Ascending aorta (tissue), 2 donors: ENCODE data around the gene P3H3. TPM values are rescaled to one million over a fixed set of nuclear protein-coding genes. Genes with fewer than 3 reads are reported as not detected.

Experiments used
- DNase-seq, 2 donors: peaks; one replicate each; pipeline ENCODE4 v3.0.0-alpha.2; 2019; ENCODE audit warnings: low spot score in 2 of 2
- H3K27ac ChIP-seq, 2 donors: fragments of 200-600 bp; sonication (generic); one replicate each; pipeline ENCODE4 v1.5.1; 2016 to 2017; ENCODE audit warnings: mild to moderate bottlenecking in 1 of 2
- H3K27me3 ChIP-seq: fragments of 200-600 bp; sonication (generic); one replicate; pipeline ENCODE4 v1.5.1; 2017
- H3K36me3 ChIP-seq, 2 donors: fragments of 200-600 bp; sonication (generic); one replicate each; pipeline ENCODE4 v1.5.1; 2016
- H3K4me1 ChIP-seq, 2 donors: fragments of 200-600 bp; sonication (generic); one replicate each; pipeline ENCODE4 v1.5.1; 2016 to 2017; ENCODE audit warnings: mild to moderate bottlenecking in 1 of 2
- H3K4me3 ChIP-seq, 2 donors: fragments of 200-600 bp; sonication (generic); one replicate each; pipeline ENCODE4 v1.5.1; 2016 to 2017; ENCODE audit warnings: mild to moderate bottlenecking in 1 of 2
- H3K9me3 ChIP-seq, 2 donors: fragments of 200-600 bp; sonication (generic); one replicate each; pipeline ENCODE4 v1.5.1; 2016
- intact Hi-C: fragments of 100-400 bp; cut with DNase I; formaldehyde crosslinking; loops from one replicate; pipeline ENCODE4 v1.15.1; 2023
- total RNA-seq: library from RNA; depleted of rRNA; stranded (reverse); fragments of >200 nt; gene quantifications from one replicate; pipeline ENCODE4 v1.1.0, GENCODE V29; 2016
- TF ChIP-seq, protein P1 (sequence below), 3 experiments: fragments of 200-600 bp in 2 of 3; fragments of 450-650 bp in 1 of 3; sonication (generic) in 2 of 3; IDR thresholded peaks; one replicate each; pipeline ENCODE4 v1.5.1; 2016 to 2019; ENCODE audit warnings: antibody characterized with exemption in 3 of 3, mild to moderate bottlenecking in 1 of 3, moderate library complexity in 1 of 3

P3H3 gene
- total RNA-seq, 1 donor from 2014 or later, result 62.2 TPM

DNA sequence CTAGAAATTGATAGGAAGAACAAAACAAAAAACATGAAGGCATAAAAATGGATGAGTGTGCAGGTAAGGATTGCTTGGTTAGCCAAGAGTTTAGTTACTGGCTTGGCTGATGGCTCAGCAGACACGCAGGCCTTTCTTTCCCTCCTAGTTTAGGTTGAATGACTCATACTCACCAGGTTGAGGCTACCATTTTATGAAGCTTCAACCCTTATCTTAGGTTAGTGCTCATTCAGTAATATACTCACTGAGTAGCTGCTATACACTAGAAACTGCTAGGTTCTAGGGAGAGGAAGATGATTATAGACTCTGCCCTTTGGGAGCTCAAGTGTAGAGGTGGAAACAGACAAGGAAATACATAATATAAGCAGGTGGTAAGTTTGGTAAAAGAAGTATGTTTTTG is 6.0 kb downstream of the P3H3 start:
- intact Hi-C loops, result no loop called here
- no peak for DNase-seq
- no peaks in the 10 kb centered on the region for H3K27me3 ChIP-seq
- peaks cover 29 to 56% of the 10 kb centered on the region in 2 donors for H3K36me3 ChIP-seq
- H3K9me3 ChIP-seq, result no peaks in the 10 kb centered on the region
- TF ChIP-seq, protein P1, sequence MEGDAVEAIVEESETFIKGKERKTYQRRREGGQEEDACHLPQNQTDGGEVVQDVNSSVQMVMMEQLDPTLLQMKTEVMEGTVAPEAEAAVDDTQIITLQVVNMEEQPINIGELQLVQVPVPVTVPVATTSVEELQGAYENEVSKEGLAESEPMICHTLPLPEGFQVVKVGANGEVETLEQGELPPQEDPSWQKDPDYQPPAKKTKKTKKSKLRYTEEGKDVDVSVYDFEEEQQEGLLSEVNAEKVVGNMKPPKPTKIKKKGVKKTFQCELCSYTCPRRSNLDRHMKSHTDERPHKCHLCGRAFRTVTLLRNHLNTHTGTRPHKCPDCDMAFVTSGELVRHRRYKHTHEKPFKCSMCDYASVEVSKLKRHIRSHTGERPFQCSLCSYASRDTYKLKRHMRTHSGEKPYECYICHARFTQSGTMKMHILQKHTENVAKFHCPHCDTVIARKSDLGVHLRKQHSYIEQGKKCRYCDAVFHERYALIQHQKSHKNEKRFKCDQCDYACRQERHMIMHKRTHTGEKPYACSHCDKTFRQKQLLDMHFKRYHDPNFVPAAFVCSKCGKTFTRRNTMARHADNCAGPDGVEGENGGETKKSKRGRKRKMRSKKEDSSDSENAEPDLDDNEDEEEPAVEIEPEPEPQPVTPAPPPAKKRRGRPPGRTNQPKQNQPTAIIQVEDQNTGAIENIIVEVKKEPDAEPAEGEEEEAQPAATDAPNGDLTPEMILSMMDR (IDR thresholded peaks at IDR 0.05), result no peak
- H3K27ac ChIP-seq, result no peak overlapping the region
- no peak overlapping the region for H3K4me3 ChIP-seq
- no peaks in the 10 kb centered on the region for H3K4me1 ChIP-seq

DNA sequence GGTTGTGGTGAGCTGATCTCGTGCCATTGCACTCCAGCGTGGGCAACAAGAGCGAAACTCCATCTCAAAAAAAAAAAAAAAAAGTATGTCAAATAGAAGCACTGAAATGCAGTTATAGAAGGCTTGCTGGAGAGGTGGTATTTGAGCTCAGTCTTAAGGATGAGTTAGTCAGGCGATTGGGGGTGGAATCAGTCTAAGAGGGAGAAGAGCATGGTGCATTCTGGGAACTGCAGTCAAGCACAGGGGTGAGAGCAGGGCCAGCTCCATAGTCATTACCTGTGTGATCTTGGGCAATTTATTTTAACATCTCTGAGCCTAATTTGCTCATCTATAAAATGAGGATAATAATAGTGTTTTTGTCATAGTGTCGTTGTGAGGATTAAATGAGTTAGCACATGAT is 6.7 kb downstream of the P3H3 start:
- Histone ChIP-seq H3K4me1 (no peaks in the 10 kb centered on the region), H3K4me3 (no peak overlapping the region), H3K36me3 (peaks cover 32 to 61% of the 10 kb centered on the region in 2 donors), H3K27me3 (no peaks in the 10 kb centered on the region), H3K9me3 (no peaks in the 10 kb centered on the region), H3K27ac (no peak overlapping the region)
- TF ChIP-seq, protein P1 (IDR thresholded peaks at IDR 0.05), result no peak
- DNase-seq, result no peak
- intact Hi-C loops, result no loop called here

DNA sequence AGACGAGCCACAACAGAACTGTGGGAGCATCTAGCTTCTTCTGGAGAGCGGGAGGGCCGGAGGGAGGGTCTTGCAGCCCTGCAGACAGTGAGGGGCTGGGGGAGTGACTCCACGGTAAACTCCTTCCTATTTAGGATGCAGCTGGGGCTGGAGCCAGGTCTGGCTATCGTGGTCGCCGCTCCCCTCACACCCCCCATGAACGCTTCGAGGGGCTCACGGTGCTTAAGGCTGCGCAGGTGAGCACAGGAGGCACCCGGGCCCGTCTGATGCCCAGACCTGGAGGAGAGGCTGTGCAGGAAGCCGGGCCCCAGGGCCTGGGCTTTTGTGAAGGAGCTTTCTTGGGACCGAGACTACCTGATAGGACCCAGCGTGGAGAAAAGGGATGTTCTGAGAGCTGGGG is 8.6 kb downstream of the P3H3 start:
- intact Hi-C loops, result no loop called here
- Histone ChIP-seq H3K27ac (no peak overlapping the region), H3K4me3 (no peak overlapping the region), H3K4me1 (no peaks in the 10 kb centered on the region), H3K9me3 (no peaks in the 10 kb centered on the region), H3K27me3 (no peaks in the 10 kb centered on the region), H3K36me3 (peaks cover 33 to 51% of the 10 kb centered on the region in 2 donors)
- TF ChIP-seq, protein P1 (IDR thresholded peaks at IDR 0.05), result no peak
- no peak for DNase-seq

DNA sequence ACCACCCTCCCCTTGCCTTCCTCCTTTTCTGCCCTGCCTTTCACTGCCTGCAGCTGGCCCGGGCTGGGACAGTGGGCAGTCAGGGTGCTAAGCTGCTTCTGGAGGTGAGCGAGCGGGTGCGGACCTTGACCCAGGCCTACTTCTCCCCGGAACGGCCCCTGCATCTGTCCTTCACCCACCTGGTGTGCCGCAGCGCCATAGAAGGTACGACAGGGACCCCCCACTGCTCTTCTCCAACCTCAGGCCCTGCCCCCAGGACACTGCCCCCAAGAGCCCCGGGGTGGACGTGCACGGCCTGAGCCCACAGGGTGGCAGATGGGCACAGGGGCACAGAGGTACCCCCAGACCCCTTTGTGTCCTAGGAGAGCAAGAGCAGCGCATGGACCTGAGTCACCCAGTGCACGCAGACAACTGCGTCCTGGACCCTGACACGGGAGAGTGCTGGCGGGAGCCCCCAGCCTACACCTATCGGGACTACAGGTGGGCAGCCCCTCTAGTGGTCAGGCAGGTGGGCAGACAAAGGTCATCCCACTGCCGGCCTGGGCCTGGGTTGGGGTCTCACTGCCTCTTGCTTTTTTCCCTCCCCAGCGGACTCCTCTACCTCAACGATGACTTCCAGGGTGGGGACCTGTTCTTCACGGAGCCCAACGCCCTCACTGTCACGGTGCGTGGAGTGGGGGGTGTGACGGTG is 9.3 kb downstream of the P3H3 start:
- Histone ChIP-seq H3K27ac (no peak overlapping the region), H3K4me3 (no peak overlapping the region), H3K36me3 (peaks cover 33 to 47% of the 10 kb centered on the region in 2 donors), H3K4me1 (no peaks in the 10 kb centered on the region), H3K9me3 (no peaks in the 10 kb centered on the region), H3K27me3 (no peaks in the 10 kb centered on the region)
- no peak for DNase-seq
- intact Hi-C loops, result no loop called here
- TF ChIP-seq, protein P1 (IDR thresholded peaks at IDR 0.05), result no peak

DNA sequence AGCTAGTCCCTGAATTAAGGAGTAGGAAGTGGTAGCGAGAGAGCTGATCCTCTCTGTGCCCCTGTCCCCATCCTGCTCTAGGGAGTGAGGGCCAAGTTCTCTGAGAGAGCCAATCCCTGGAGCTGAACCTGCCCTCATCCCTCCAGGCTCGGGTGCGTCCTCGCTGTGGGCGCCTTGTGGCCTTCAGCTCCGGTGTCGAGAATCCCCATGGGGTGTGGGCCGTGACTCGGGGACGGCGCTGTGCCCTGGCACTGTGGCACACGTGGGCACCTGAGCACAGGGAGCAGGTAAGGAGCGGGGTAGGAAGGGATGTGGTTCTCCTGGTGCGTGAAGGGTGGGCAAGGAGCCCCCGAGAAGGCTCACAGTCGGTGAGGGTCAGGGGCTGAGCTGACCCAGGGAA is 10.6 kb downstream of the P3H3 start:
- H3K27ac ChIP-seq, result no peak overlapping the region
- no peak for DNase-seq
- H3K4me3 ChIP-seq, result no peak overlapping the region
- TF ChIP-seq, protein P1 (IDR thresholded peaks at IDR 0.05), result no peak
- peaks cover 30 to 52% of the 10 kb centered on the region in 2 donors for H3K36me3 ChIP-seq
- H3K4me1 ChIP-seq, result no peaks in the 10 kb centered on the region
- no peaks in the 10 kb centered on the region for H3K9me3 ChIP-seq
- H3K27me3 ChIP-seq, result no peaks in the 10 kb centered on the region
- intact Hi-C loops, result no loop called here
